Hair follicle dermal papilla cell (primary cell): ENCODE data around the gene DNAH3. TPM values are rescaled to one million over a fixed set of nuclear protein-coding genes. Genes with fewer than 3 reads are reported as not detected.

Experiments used
- total RNA-seq: library from RNA; depleted of rRNA; stranded (reverse); fragments of >200 nt; gene quantifications from 2 replicates; pipeline ENCODE4 v1.2.3, GENCODE V29; 2012

Gene DNAH3, protein sequence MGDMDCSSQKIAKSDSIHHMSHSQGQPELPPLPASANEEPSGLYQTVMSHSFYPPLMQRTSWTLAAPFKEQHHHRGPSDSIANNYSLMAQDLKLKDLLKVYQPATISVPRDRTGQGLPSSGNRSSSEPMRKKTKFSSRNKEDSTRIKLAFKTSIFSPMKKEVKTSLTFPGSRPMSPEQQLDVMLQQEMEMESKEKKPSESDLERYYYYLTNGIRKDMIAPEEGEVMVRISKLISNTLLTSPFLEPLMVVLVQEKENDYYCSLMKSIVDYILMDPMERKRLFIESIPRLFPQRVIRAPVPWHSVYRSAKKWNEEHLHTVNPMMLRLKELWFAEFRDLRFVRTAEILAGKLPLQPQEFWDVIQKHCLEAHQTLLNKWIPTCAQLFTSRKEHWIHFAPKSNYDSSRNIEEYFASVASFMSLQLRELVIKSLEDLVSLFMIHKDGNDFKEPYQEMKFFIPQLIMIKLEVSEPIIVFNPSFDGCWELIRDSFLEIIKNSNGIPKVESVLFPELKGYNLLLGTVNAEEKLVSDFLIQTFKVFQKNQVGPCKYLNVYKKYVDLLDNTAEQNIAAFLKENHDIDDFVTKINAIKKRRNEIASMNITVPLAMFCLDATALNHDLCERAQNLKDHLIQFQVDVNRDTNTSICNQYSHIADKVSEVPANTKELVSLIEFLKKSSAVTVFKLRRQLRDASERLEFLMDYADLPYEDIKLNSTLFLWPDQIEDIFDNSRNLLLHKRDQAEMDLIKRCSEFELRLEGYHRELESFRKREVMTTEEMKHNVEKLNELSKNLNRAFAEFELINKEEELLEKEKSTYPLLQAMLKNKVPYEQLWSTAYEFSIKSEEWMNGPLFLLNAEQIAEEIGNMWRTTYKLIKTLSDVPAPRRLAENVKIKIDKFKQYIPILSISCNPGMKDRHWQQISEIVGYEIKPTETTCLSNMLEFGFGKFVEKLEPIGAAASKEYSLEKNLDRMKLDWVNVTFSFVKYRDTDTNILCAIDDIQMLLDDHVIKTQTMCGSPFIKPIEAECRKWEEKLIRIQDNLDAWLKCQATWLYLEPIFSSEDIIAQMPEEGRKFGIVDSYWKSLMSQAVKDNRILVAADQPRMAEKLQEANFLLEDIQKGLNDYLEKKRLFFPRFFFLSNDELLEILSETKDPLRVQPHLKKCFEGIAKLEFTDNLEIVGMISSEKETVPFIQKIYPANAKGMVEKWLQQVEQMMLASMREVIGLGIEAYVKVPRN (N-terminal part only)
- under 0.01 TPM in 1 of 2 replicates, not detected in the other for total RNA-seq

DNA sequence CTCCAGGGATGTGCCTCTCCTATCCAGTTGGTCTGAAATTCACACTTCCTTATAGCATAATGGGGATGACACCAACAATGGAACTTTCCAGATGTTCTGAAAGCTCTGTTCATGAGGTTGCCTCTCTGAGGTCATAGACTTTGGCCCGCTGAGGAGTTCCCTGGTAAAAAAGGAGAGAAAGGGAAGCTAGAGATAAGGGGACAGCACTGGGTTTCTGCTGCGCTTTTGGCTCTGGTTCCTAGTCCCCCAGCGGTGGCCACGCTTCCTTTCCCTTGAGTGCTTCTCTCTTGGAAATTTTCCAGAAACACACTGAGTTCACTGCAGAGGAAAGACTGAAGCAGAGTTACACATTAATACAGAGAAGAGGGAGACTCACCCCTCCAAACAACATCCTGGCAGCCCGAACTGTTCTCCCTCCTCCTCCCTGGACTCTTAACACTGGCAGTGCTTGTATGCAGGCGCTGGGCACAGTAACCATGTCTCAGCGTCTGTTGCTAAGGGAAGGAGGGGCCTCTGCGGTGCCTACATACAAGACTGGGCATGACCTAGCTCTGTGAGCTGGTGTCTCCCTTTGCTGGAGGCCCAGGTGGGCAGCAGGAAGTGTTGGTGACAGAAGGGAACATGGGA lies at the start of gene DNAH3:
DNAH3 (minus strand) TSS at position 472 of the 627 bp plus-strand sequence. CDS start 527 bp downstream, outside the sequence.

DNA sequence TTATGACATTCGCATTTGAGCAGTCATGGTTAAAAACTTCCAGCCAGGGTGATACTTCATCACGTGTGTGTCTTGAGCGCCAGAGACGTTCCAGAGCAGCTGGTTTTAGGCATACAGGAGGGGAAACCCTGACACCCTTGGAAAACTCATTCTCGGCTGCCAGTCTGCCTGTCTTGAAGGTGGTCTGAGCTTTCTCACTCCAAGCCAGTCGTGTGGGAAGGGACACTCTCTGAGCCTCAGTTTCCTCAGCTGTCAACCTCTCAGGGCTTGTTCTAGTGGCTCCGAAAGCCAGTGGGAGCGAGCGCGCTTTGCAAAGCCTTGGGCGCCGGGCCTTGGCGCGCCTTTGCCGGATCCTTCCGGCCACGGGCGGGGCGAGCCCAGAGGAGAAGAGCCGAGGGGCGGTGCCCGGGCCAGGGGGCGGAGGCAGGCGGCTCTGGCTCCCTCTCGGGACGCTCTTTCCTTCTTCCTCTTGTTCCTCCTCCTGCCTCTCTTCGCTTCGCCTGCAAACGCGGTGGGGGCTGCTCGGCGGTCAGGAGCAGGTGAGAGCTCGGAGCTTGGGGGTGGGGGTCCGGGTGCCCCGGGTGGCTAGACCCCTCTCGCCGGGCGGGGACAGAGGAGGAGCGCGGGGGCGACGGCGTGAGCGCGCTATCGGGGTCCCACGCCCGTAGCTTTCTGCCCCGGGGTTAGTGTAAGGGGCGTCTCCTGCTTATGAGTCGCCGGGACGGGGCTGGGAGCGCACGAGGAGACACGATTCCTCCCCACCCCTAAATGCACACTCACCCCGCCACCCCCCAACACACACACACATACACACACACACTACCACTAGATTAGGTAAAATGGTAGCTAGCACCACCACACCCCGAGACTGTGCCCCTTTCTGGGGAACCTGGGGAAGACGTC lies 7.8 kb upstream of the DNAH3 start, which contains the start of gene LDAF1:
LDAF1 (plus strand) TSS at position 467 of the 903 bp plus-strand sequence. CDS start 2,509 bp downstream, outside the sequence.

DNA sequence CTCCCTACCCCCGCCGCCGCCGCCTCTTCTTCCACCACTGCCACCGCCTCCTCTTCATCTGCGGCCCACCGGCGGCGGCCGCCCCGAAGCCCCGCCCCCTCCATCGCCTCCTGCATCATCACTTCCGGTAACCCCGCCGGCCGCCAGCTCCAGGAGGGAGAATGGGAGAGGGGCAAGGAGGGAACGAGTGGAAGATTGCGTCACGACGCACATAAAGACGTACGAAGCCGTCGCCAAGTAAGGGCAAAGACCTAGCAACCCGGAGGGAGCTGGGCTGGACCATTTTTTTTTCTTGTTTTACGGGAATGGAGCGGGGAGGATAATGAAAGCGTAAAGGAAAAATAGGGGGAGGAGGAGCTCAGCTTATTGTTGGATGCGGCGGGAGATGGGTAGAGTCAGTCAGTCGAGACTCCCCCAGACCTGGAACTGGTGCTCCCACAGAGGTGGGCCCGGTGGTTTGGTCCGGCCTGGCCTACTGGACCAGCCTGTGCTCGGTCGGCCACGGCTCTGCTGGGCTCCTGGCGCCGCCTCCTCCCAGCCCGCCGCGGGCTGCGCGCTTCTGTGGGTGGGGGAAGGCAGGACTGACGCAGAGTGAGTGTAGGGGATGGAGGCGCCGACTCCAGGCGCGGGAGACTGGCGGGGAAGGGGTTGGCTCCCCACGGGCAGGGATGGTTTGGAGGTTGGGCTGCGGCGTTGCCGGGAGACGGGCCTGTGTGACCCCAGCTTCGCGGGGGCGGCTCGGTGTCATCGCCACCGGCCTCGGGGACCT lies 250.2 kb downstream of the DNAH3 start, which contains the start of the genes DCUN1D3 and LYRM1:
DCUN1D3 (minus strand) TSS at position 60 of the 769 bp plus-strand sequence. CDS start 37,820 bp downstream, outside the sequence.
LYRM1 (plus strand) TSS at position 473 of the 769 bp plus-strand sequence. CDS start 14,785 bp downstream, outside the sequence.

Other genes starting within 250 kb of the DNAH3 start
- gene LDAF1, start 7.8 kb upstream of the DNAH3 start, total RNA-seq, result 50.6 and 55.0 TPM in 2 replicates
- gene ZP2, start 60.7 kb upstream of the DNAH3 start, total RNA-seq, result not detected in 2 replicates
- not detected in 2 replicates for gene ANKS4B, start 82.9 kb upstream of the DNAH3 start, total RNA-seq
- gene CRYM, start 127.4 kb upstream of the DNAH3 start, total RNA-seq, result 0.24 and 0.49 TPM in 2 replicates